Naive thymus-derived CD4-positive, alpha-beta T cell (primary cell): ENCODE results near the gene RNF8. TPM values are rescaled to one million over a fixed set of nuclear protein-coding genes. Genes with fewer than 3 reads are reported as not detected.
"Not testable (repeated sequence)": the region's sequence is repeated elsewhere in the genome, so short reads cannot be mapped to it uniquely, and the experiment has no call there.

ENCODE experiments used
- ATAC-seq: fragments of 150-1000 bp; cut with Tn5 transposase; 2 replicates; pipeline ENCODE4 v1.10.0; 2021; ENCODE audit warnings: mild to moderate bottlenecking, moderate library complexity
- CTCF ChIA-PET: fragments of 350-600 bp; sonication (Branson Sonifier 250); formaldehyde crosslinking; loops from one replicate; lab custom pipeline; 2021; ENCODE audit warnings: antibody characterized with exemption; lab: Charles Lee
- POLR2A ChIA-PET: fragments of 350-600 bp; sonication (Branson Sonifier 250); formaldehyde crosslinking; loops from one replicate; lab custom pipeline; 2021; ENCODE audit warnings: antibody characterized with exemption, inconsistent platforms; lab: Charles Lee
- DNase-seq, 9 donors: peaks; one replicate each; pipeline versions ENCODE4 v3.0.0 to v3.0.0-alpha.2; 2020 to 2022; ENCODE audit warnings: mixed read lengths in 1 of 9
- H3K27ac ChIP-seq: one replicate; pipeline ENCODE4 v1.7.0; 2013; ENCODE audit warnings: mild to moderate bottlenecking, low read depth, low read length, moderate library complexity
- H3K27me3 ChIP-seq, 2 donors: one replicate each; pipeline ENCODE4 v1.7.0; 2013; ENCODE audit warnings: low read length in 2 of 2, mild to moderate bottlenecking in 2 of 2, moderate library complexity in 2 of 2; ENCODE audit not compliant: control insufficient read depth in 2 of 2, insufficient read depth in 2 of 2
- H3K36me3 ChIP-seq, 3 experiments: 1 replicate in 2 of 3; 2 replicates in 1 of 3; pipeline ENCODE4 v1.7.0; 2013; ENCODE audit warnings: low read length in 3 of 3, mild to moderate bottlenecking in 3 of 3, moderate library complexity in 1 of 3; ENCODE audit not compliant: insufficient read depth in 3 of 3, control insufficient read depth in 2 of 3
- H3K4me1 ChIP-seq, 2 donors: one replicate each; pipeline ENCODE4 v1.7.0; 2013; ENCODE audit warnings: low read length in 2 of 2, mild to moderate bottlenecking in 2 of 2, moderate library complexity in 1 of 2; ENCODE audit not compliant: control insufficient read depth in 2 of 2, insufficient read depth in 2 of 2
- H3K4me3 ChIP-seq: 2 replicates; pipeline ENCODE4 v1.7.0; 2013; ENCODE audit warnings: mild to moderate bottlenecking, low read length
- H3K9me3 ChIP-seq, 3 experiments: 1 replicate in 2 of 3; 2 replicates in 1 of 3; pipeline ENCODE4 v1.7.0; 2013; ENCODE audit warnings: low read length in 3 of 3; ENCODE audit not compliant: control insufficient read depth in 2 of 3
- H3K27ac Mint-ChIP-seq, 9 donors: one replicate each; pipeline ENCODE4 v1.8.0; 2020 to 2022; ENCODE audit warnings: mixed read lengths in 9 of 9, mild to moderate bottlenecking in 8 of 9, moderate library complexity in 5 of 9, inconsistent platforms in 2 of 9
- H3K27me3 Mint-ChIP-seq, 5 donors: one replicate each; pipeline ENCODE4 v1.8.0; 2021 to 2022; ENCODE audit warnings: mixed read lengths in 5 of 5, mild to moderate bottlenecking in 1 of 5
- H3K36me3 Mint-ChIP-seq, 5 donors: one replicate each; pipeline ENCODE4 v1.8.0; 2020 to 2022; ENCODE audit warnings: mixed read lengths in 5 of 5, mild to moderate bottlenecking in 3 of 5, inconsistent platforms in 1 of 5
- H3K4me1 Mint-ChIP-seq, 7 donors: one replicate each; pipeline ENCODE4 v1.8.0; 2020 to 2022; ENCODE audit warnings: mixed read lengths in 7 of 7, mild to moderate bottlenecking in 3 of 7, inconsistent platforms in 1 of 7
- H3K4me3 Mint-ChIP-seq, 10 donors: one replicate each; pipeline ENCODE4 v1.8.0; 2020 to 2022; ENCODE audit warnings: mild to moderate bottlenecking in 10 of 10, mixed read lengths in 10 of 10, moderate library complexity in 6 of 10, inconsistent platforms in 2 of 10
- H3K9me3 Mint-ChIP-seq, 11 donors: one replicate each; pipeline ENCODE4 v1.8.0; 2020 to 2022; ENCODE audit warnings: mixed read lengths in 11 of 11, mild to moderate bottlenecking in 4 of 11, inconsistent platforms in 1 of 11, moderate library complexity in 1 of 11
- intact Hi-C, 2 donors: fragments of 100-400 bp; cut with micrococcal nuclease; formaldehyde crosslinking; loops; one replicate each; pipeline ENCODE4 v1.15.1; 2023
- polyA plus RNA-seq, 2 donors: library from polyadenylated mRNA; unstranded; fragments of 300-500 nt; fragmentation: Illumina TruSeq; gene quantifications; one replicate each; pipeline ENCODE4 v1.2.3, GENCODE V29; 2021
- total RNA-seq, 6 experiments: library from RNA in 5 of 6; stranded (reverse) in 5 of 6; gene quantifications; 1 replicate in 5 of 6; 2 replicates in 1 of 6; pipeline ENCODE4 v1.2.3 and lab custom pipeline; 2021 to 2026

Gene RNF8
- total and polyA plus RNA-seq, 7 experiments from 2014 or later = 7.1 to 26.0 (median 15.8) TPM

GRCh38 chr6:37332894-37333293 lies 20.9 kb upstream of the RNF8 start:
- no peak overlapping the region for H3K4me3 Mint-ChIP-seq
- ChIA-PET POLR2A (no interaction called here), CTCF (no interaction called here)
- Histone ChIP-seq H3K4me3 (no peak overlapping the region), H3K36me3 (peaks cover 0 to 29% (median 0%) of the 10 kb centered on the region in 3 experiments), H3K27me3 (no peaks in the 10 kb centered on the region), H3K4me1 (no peaks in the 10 kb centered on the region), H3K27ac (no peak overlapping the region), H3K9me3 (no peaks in the 10 kb centered on the region)
- no peak for ATAC-seq
- peaks cover 0 to 17% (median 10%) of the 10 kb centered on the region in 5 donors for H3K36me3 Mint-ChIP-seq
- no peaks in the 10 kb centered on the region for H3K9me3 Mint-ChIP-seq
- H3K4me1 Mint-ChIP-seq = no peaks in the 10 kb centered on the region
- no peaks in the 10 kb centered on the region for H3K27me3 Mint-ChIP-seq
- DNase-seq = no peak
- H3K27ac Mint-ChIP-seq = no peak overlapping the region
- intact Hi-C loops = no loop called here

- DNase-seq = no peak
- H3K9me3 Mint-ChIP-seq = no peaks in the 10 kb centered on the region
- H3K27ac ChIP-seq = no peak overlapping the region
- H3K27me3 Mint-ChIP-seq = no peaks in the 10 kb centered on the region
- no peak for ATAC-seq
- no peaks in the 10 kb centered on the region for H3K9me3 ChIP-seq
- H3K36me3 Mint-ChIP-seq = peaks cover 0 to 17% (median 10%) of the 10 kb centered on the region in 5 donors
- intact Hi-C loops = no loop called here
- no peak overlapping the region for H3K4me3 Mint-ChIP-seq
- H3K27me3 ChIP-seq = no peaks in the 10 kb centered on the region
- peak overlapping the region in 1 of 9 donors; percentile 26 for H3K27ac Mint-ChIP-seq
- H3K4me1 ChIP-seq = no peaks in the 10 kb centered on the region
- no peaks in the 10 kb centered on the region for H3K4me1 Mint-ChIP-seq
- ChIA-PET POLR2A (no interaction called here), CTCF (no interaction called here)
- H3K36me3 ChIP-seq = peaks cover 0 to 29% (median 0%) of the 10 kb centered on the region in 3 experiments
- no peak overlapping the region for H3K4me3 ChIP-seq
Observed at GRCh38 chr6:37334047-37334446, 19.7 kb upstream of the RNF8 start.

- H3K27ac Mint-ChIP-seq, H3K4me1 ChIP-seq, POLR2A ChIA-PET, H3K9me3 ChIP-seq, H3K36me3 ChIP-seq, H3K4me3 ChIP-seq, CTCF ChIA-PET, H3K27me3 ChIP-seq, ATAC-seq, H3K27ac ChIP-seq, intact Hi-C loops, H3K4me3 Mint-ChIP-seq, DNase-seq, H3K9me3 Mint-ChIP-seq, H3K4me1 Mint-ChIP-seq: not testable (repeated sequence)
- peaks cover 0 to 11% (median 1%) of the 10 kb centered on the region in 5 donors for H3K36me3 Mint-ChIP-seq
- H3K27me3 Mint-ChIP-seq = peaks cover 0 to 10% (median 0%) of the 10 kb centered on the region in 5 donors
Observed at GRCh38 chr6:37338317-37338716, 15.5 kb upstream of the RNF8 start.

GRCh38 chr6:37338745-37339255 lies 15.0 kb upstream of the RNF8 start:
- ChIA-PET POLR2A (no interaction called here), CTCF (interaction anchor here (0.8 kb wide), 1 partner anchor 13 kb away, joined by 3 read pairs; no protein-coding TSS in a partner anchor)
- H3K27ac ChIP-seq = no peak overlapping the region
- Mint-ChIP-seq H3K4me1 (no peaks in the 10 kb centered on the region), H3K4me3 (no peak overlapping the region), H3K27ac (no peak overlapping the region), H3K9me3 (no peaks in the 10 kb centered on the region), H3K36me3 (peaks cover 0 to 10% (median 0%) of the 10 kb centered on the region in 5 donors), H3K27me3 (peaks cover 0 to 15% (median 0%) of the 10 kb centered on the region in 5 donors)
- ATAC-seq (no peak), DNase-seq (no peak)
- H3K4me1 ChIP-seq = no peaks in the 10 kb centered on the region
- H3K27me3 ChIP-seq = no peaks in the 10 kb centered on the region
- intact Hi-C loops = no loop called here
- no peaks in the 10 kb centered on the region for H3K9me3 ChIP-seq
- H3K4me3 ChIP-seq = no peak overlapping the region
- no peaks in the 10 kb centered on the region for H3K36me3 ChIP-seq

GRCh38 chr6:37339741-37340638 lies 13.8 kb upstream of the RNF8 start:
- Histone ChIP-seq H3K4me3 (no peak overlapping the region), H3K36me3 (no peaks in the 10 kb centered on the region), H3K4me1 (no peaks in the 10 kb centered on the region), H3K9me3 (no peaks in the 10 kb centered on the region), H3K27me3 (no peaks in the 10 kb centered on the region), H3K27ac (no peak overlapping the region)
- DNase-seq (no peak), ATAC-seq (no peak)
- intact Hi-C loops = no loop called here
- Mint-ChIP-seq H3K27me3 (peaks cover 0 to 24% (median 5%) of the 10 kb centered on the region in 5 donors), H3K9me3 (no peaks in the 10 kb centered on the region), H3K36me3 (peaks cover 0 to 6% (median 0%) of the 10 kb centered on the region in 5 donors), H3K27ac (no peak overlapping the region), H3K4me3 (no peak overlapping the region), H3K4me1 (peaks cover 0 to 2% (median 0%) of the 10 kb centered on the region in 7 donors)
- ChIA-PET POLR2A (interaction anchor here (0.6 kb wide), 1 partner anchor 234 kb away, joined by 3 read pairs; no protein-coding TSS in a partner anchor), CTCF (interaction anchor here (0.8 kb wide), 1 partner anchor 14 kb away, joined by 3 read pairs; no protein-coding TSS in a partner anchor)

- Histone ChIP-seq H3K27ac (no peak overlapping the region), H3K36me3 (no peaks in the 10 kb centered on the region), H3K4me3 (no peak overlapping the region), H3K27me3 (no peaks in the 10 kb centered on the region), H3K9me3 (no peaks in the 10 kb centered on the region), H3K4me1 (no peaks in the 10 kb centered on the region)
- Mint-ChIP-seq H3K27me3 (peaks cover 0 to 24% (median 5%) of the 10 kb centered on the region in 5 donors), H3K27ac (no peak overlapping the region), H3K4me1 (peaks cover 0 to 2% (median 0%) of the 10 kb centered on the region in 7 donors), H3K4me3 (no peak overlapping the region), H3K36me3 (peaks cover 0 to 6% (median 0%) of the 10 kb centered on the region in 5 donors), H3K9me3 (no peaks in the 10 kb centered on the region)
- no peak for ATAC-seq
- DNase-seq = no peak
- ChIA-PET POLR2A (no interaction called here), CTCF (no interaction called here)
- intact Hi-C loops = no loop called here
Observed at GRCh38 chr6:37340639-37340943, 13.2 kb upstream of the RNF8 start.
